ENCODE data around the gene PPT1.
"Not testable (repeated sequence)": the region's sequence is repeated elsewhere in the genome, so short reads cannot be mapped to it uniquely, and the experiment has no call there.

PPT1 gene

DNA sequence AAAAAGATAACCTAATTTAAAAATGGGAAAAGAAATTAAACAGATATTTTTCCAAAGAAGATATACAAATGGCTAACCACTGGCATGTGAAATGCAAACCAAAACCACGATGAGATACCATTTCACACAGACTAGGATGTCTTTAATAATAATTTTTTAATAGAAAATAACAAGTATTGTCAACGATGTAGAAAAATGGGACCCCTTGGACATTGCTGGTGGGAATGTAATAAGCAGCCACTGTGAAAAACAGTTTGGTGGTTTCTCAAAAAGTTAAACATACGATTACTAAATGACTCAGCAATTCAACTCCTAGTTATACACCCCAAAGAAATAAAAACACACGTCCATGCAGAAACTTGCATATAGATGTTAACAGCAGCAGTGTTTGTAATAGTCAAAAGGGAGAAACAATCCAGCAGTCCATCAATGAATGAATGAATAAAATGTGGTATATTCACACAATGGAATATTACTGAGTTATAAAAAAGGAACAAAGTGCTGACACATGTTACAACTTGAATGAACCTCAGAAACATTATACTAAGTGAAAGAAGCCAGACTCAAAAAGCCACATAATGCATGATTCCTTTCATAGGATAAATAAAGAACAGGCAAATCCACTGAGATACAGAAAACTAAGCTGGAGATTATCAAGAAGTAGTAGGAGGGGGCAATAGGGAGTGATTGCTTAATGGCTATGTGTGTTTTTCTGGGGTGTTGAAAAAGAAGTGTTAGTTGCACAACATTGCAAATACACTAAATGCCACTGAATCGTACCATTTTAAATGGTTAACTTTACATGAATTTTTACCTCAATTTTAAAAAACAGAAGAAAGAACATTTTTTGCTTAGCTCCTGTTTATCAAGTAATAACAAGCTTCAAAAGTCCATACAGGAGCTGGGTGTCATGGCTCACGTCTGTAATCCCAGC lies 4.1 kb downstream of the PPT1 start:
- no peak for DNase-seq (ENCODE audit: low spot score)

DNA sequence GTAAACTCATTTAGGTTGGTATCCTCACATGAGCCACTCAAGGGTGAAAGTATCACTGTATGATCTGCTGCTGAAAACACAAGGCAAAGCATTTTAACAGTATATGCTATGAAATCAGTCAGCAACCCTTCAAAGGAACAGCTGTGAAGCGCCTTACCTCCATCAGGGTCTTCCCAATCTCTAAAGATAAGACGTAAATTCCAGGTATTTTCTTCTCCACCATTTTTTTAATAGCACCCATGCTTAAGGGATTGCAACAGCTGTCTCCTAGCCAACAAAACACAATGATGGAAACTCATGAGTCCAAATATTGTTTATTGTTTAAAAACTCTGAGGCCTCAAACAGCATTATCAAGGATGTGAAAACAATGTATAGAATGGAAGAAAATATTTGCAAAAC lies 4.8 kb downstream of the PPT1 start:
- DNase-seq (ENCODE audit: low spot score), result no peak

DNA sequence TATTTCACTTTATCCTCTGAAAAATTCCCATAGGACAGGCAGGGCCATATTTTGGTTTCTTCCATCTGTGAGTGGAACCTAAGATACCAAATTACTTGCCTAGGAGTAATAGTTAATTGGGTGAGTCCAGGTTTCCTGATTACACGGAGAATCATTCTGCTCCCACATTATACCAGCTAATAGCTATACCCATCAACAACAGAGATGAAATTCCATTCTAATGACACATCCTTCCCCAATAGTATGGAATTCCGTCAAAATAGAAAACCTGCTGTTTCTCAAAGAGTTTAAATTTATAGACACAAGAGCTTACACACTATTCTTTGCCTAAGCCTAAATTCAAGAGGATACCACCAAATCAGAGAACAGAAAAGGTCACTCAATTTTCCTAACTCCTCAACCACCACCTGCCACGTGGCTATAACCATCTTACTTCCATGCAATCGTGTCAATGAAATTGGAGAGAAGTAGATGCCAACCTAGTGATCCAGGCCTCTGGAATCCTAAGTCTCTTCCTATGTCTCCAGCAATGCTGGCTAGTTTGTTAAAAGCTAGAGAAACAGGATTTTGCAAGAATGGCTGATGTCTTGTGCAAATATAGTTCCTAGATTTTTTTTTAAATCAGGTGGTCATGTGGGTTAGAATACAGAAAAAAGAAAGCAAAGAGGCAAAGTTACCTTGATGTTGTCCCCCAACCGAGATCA lies 6.2 kb downstream of the PPT1 start:
- DNase-seq (ENCODE audit: low spot score), result no peak

DNA sequence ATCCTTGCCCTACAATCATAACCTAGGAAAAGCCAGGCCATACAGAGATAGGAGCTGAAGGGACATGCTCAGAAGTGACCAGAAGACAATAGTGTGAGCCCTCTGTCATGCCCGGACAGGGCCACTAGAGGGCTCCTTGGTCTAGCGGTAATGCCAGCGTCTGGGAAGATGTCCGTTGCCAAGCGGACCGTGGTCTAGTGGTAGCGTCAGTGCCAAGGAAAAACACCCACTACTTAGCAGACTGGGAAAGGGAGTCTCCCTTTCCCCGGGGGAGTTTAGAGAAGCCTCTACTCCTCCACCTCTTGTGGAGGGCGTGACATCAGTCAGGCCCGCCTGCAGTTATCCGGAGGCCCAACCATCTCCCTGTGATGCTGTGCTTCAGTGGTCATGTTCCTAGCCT lies 12.3 kb downstream of the PPT1 start:
- DNase-seq (ENCODE audit: low spot score), result not testable (repeated sequence)

DNA sequence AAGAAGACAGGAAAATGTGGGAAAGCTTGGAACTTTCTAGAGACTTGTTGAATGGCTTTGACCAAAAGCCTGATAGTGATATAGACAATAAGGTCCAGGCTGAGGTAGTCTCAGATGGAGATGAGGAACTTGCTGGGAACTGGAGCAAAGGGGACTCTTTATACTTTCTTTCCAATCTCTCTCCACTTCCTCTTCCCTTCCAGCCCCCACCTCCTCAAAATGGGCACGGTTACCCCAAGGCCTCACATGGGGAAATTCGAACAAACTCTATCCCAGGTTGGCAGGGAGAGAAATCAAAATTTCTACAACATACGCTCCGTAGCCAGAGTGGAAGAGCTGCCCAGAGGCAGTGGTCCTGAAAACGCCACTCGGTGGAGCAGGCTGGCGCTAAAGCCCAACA lies 15.2 kb downstream of the PPT1 start:
- DNase-seq (ENCODE audit: low spot score), result no peak

DNA sequence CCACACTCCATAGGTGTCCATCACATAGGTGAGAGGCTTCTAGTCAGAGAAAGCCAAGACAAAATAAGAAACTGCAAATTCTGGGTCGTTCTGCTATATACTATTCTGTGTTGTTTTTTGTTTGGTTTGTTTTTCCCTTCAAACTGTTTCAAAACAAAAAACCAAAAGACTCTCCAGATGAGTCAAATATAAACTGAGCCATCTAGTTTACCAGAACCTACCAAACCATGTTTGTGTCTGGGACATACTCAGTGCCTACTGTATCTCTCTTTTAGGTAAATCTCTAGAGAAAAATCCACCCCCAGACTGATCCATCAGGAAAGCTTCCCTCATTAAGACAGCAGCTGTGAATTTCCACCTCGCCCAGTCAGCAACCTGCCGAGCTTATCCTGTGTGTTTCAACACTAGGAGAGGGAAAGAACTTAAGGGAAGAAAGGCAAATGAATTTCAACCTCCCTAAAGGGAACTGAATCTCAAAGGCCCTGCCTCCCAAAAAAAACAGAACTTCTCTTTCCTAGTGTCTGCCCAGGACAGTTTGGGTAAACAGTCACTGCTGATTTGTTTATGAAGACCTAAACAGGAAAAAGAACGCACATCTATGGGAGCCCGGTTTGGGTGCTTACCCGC lies 17.2 kb downstream of the PPT1 start:
- no peak for DNase-seq (ENCODE audit: low spot score)

DNA sequence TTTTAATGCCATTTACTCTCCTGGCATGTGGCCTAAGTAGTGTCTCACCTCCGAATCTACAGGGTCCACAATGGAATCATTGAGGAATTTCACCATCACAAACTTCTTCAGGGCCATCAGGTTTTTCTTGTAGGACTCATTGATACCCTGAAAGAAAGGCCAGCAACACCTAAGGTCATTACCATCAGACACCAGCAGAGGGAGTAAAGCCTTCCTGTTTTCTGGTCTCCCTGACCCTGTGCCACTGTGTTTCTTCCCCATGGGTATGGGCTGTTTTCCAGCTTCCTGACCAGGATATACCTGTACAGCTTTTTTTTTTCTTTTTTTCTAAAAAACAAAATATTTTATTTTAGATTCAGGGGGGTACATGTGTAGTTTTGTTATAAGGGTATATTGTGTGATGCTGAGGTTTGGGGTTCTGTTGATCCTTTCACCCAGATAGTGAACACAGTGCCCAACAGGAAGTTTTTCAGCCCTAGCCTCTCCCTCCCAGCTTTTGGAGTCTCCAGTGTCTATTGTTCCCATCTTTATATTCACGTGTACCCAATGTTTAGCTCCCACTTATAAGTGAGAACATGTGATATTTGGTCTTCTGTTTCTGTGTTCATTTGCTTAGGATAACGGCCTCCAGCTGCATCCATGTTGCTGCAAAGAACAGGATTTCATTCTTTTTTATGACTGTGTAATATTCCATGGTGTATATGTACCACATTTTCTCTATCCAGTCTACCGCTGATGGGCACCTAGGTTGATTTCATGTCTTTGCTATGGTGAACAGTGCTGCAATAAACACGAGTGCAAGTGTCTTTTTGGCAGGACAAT lies 18.3 kb downstream of the PPT1 start:
- DNase-seq (ENCODE audit: low spot score), result peak; percentile 55

DNA sequence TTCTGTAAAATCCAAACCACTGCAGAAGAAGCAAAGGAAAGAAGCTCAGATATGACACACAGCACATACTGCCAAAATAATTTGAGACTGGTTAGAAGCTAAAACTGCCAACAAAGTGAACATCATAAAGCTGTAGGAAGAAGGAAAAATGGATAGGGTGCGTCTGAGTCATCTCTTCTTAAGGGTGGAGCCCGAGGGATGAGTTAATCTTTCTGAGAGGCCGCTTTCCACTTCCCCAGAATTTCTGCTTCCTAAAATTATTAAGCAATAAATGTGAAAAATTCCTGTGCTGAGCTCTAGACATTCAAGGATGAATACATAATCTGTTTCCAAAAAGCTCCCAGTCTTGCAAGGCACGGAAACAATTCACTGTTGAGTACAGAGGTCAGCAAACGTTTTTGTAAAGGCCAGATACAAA lies 20.1 kb downstream of the PPT1 start:
- DNase-seq (ENCODE audit: low spot score), result no peak

DNA sequence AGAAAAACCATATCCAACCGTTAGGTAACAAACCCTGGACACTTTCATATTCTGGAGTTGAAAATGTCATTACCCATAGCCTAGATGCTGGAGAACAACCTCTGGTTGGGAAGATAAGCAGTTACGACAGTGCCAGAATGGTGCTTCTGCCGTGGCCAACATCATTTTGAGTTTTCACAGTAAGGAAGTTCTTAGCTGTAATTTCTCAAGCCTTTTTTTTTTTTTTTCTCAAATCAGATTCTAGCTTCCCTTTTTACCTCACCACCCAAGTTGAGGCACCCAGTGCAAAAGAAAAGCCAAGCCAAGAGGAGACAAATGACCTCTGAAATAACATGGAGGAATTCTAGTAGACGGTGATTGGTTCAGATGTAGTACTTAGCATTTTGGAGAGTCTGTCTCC lies 21.8 kb downstream of the PPT1 start:
- no peak for DNase-seq (ENCODE audit: low spot score)

DNA sequence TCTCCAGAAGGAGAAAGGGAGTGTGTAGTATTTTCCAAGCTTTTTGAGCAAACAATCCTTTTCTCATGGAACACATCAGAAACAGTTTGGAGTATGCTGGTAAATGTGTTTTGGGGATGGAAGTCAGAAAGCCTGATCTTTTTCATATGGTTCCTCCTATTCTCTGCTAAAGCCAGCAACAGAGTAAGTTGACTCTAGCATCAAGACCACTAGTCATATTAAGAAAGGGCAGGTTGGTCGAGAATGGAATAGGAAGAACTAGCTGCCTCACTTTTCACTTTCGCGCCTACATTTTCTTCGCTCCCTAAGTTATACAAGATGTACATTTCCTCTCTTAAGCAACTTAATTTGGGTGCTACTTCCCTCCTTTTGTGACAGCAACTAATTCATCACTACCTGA lies 24.0 kb downstream of the PPT1 start:
- no peak for DNase-seq (ENCODE audit: low spot score)

DNA sequence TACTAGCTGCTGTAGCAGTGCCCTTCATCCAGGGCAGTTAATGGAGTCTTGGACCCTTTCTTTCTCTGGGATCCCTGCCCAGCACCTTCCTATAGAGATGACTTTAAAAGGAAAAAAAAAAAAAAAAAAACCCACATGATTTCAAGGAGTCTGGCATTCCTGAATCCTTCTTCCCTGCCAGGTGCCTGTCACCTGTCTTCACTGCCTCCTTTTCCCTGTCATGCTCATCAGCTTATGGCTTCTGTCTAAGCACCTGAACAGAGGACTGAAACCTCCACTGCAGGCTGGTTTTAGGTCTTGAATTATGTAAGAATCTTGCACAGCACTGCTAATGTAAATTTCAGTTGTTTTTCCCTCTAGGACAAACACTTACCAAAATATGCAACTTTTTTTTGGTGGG lies 24.9 kb downstream of the PPT1 start:
- DNase-seq (ENCODE audit: low spot score), result no peak

DNA sequence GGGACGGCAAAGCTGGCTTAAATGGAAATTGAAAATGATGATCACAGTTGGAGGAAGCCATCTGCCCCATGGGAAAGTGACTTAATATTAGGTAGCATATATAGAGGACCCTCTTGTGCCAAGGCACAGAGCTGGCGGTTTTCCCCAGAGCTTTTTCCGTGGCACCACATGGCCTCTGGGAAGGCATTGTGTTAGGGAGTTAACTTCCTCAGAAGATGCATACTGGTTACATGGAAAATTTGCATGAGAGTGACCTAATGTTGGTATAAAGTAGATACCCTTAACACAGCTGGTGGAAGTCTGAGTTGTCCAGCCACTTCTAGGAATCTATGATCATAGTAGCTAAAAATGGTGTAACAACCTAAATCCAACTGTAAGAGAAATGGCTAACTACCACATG lies 29.2 kb downstream of the PPT1 start:
- DNase-seq (ENCODE audit: low spot score), result no peak

DNA sequence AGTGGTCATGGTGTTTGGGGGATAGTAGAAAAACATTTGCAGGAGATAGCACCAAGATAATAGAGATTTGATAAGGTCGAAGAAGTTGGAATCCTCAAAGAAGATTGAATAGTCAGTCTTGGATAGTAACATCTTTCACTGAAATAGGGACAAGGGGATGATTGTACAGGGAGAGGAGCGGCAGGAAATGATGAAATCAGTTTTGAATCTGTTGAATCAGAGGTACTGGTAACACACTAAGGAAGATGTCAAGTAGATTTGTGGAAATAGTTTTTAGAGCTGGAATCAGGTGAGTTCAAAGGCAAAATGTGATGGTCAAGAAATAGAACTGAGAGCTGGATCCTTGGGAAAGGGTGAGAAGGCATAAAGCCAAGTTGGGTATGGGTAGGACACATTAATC lies 30.0 kb downstream of the PPT1 start:
- DNase-seq (ENCODE audit: low spot score), result no peak

DNA sequence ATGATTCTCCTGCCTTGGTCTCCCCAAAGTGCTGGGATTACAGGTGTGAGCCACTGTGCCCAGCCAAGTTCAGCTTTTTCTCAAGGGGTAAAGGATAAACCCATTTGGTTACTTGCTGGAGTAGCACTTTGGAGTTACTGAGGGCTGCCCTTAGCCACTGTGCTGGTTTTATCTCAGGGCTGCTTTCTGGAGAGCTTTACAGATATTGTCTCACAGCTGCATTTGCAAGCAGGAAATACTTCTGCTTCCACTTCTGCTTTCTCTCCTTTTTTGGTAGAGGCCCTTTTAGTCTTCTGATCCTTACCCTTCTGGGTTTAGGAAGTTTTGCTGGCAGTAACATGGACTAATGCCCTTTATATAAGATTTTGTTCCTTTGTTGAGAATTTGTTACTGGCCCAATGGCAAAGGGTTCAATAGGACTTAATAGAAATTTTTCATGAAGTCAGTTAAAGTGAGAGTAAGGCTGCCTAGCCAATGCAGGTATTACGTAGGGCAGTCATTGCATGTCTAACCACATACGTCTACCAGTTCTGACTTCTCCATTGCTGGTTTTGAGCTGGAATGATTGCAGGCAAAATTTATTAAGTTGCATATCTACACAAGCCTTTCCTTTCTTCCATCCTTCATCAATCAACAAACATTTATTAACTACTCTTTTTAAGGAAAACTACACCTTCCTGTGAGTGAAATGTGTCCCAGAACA lies 32.1 kb downstream of the PPT1 start:
- peak; percentile 76 for DNase-seq (ENCODE audit: low spot score)

DNA sequence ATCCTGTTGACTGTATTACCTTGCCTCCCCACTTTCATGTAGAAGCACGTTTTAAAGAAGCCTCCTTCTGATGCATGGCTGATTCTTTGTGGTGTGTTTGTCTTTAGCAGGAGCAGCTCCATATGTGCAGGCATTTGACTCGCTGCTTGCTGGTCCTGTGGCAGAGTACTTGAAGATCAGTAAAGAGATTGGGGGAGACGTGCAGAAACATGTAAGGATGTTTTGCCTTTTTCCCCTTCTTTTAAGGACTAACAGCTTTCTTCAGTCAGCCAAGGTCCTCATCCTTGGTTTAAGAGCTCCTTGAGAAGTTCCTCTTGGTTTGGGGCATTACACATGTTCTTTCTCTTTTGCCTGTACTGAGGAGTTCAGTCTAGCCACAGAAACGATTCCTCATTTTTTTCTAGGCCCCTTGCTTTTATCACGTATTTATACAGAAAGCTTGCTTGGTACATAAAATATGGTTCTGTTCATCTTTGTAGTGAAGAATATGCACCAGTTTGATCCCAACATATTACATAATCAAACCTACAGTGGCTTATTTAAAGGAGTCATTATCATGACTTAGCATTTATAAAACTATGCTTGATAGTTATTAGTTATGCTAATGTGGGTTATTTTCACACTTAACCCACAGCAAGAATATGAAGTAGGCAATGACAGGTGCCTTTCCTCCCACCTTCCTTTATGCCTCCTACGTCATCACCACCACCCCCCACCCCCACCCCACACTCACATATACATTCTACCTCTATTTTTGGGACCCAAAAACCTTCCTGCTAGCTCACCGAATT lies 36.9 kb downstream of the PPT1 start:
- DNase-seq (ENCODE audit: low spot score), result no peak

DNA sequence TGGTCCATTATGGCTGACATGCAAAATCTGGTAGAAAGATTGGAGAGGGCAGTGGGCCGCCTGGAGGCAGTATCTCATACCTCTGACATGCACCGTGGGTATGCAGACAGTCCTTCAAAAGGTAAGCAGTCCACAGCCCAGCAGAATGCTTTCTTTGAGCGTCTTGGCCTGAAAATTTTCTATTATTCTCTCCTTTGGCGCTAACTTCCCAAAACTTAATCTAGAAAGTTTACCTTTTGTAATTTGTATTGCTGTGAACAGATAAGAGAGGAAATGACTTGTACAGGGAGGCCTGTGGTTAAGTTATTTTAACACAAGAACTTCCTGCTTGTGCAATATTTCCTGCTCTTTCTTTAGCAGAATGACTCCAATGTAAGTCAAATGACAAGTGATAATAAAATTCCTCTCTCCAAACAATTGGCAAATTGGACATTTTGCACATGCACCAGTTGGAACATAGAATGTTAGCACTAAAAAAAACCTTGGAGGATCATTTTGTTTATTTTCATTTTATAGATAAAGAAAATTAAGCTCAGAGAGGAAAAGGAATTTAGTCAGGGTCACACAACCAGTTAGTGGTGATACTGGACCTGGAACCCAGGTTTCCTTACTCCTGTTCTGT lies 37.6 kb downstream of the PPT1 start:
- peak; percentile 20 for DNase-seq (ENCODE audit: low spot score)

DNA sequence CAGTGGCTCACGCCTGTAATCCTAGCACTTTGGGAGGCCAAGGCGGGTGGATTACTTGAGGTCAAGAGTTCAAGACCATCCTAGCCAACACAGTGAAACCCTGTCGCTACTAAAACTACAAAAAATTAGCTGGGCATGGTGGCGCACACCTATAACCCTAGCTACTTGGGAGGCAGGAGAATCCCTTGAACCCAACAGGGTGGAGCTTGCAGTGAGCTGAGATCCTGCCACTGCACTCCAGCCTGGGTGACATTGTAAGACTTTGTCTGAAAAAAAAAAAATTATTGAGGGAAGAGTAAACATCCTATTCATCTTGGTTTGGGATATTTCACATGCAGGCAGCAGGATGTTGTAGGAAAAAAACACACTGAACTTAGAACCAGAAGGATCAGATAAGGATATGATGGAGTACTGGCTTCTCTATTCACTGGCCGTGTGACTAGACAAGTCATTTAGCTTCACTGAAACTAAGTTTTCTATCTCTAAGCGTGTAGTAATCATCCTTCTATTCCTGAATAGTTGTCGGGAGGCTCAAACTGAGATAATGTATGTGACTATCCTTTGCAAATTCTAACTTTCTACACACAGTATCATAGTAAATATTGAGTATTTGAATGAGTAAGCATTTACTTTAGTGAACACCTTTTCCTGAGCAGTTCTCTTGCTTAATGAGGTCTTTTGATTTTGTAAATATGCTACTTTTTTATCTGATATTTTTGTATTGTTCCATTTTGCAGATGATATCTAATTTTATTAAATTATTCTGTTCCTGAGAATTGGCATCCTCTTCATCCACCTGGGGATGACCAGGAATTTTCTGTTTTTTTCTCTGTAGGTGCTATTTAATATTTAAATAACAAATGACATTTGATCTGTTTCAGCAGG lies 38.4 kb downstream of the PPT1 start:
- DNase-seq (ENCODE audit: low spot score), result no peak

DNA sequence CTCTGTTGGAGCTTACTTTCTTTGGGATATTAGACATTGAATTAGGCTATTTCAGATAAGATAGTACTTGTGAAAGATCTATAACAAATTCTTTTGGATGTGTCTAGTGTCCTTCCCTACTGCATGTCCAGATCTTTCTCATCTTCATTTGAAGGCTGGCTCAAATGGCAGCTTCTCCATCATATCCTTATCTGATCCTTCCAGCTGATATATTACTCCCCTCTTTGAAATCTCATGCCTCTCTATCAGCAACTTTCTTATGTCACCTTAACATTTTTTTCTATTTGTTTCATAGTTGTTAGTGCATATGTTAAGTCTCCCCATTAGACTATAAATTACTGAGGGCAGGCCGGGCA lies 39.0 kb downstream of the PPT1 start:
- no peak for DNase-seq (ENCODE audit: low spot score)

DNA sequence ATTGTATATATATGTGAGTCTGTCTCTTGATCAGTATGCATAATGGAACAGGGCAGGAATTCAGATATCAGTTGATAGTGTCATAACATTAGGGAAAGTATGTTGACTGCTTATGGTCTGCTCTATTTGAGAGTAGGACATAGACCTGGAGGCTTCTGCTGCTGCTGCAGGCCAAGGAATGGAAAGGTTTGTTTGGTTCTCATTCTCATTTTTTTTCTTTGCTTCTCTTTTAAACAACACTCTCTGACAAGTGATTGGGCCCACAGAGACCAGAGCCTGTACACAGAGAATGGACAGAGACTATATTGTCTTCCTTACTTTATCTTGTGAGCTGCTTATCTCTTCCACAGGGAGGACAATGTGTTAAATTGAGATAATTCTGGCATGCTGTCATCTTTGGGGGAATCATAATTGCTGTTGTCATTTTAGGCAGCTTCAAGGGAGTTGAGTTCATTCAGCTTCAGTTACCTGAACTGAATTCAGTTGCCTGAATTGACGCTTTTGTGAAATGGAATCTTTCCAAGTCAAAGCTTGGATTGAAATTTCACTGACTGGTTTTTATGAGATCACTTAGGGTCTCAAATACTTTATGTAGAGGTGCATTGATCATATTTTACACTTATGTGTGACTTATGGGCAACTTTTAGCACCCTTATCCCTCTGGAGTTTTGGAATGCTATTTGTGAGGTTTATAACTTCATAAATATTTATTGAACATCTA lies 39.6 kb downstream of the PPT1 start:
- no peak for DNase-seq (ENCODE audit: low spot score)
